Brain microvascular endothelial cell (primary cell): Measurements from ENCODE around the gene CKS2.

Experiments
- DNase-seq: peaks from one replicate; pipeline ENCODE4 v3.0.0-alpha.2; 2020
- H3K27ac ChIP-seq: fragments of 250-450 bp; sonication (Bioruptor Pico); 2 replicates; pipeline ENCODE4 v1.5.1; 2020; ENCODE audit warnings: mild to moderate bottlenecking, moderate library complexity
- H3K27me3 ChIP-seq: fragments of 250-450 bp; sonication (Bioruptor Pico); replicated peaks from 2 replicates; pipeline ENCODE4 v1.5.1; 2020; ENCODE audit warnings: mild to moderate bottlenecking
- H3K36me3 ChIP-seq: fragments of 250-450 bp; sonication (Bioruptor Pico); replicated peaks from 2 replicates; pipeline ENCODE4 v1.5.1; 2020; ENCODE audit warnings: mild to moderate bottlenecking
- H3K4me3 ChIP-seq: 2 replicates; pipeline ENCODE4 v1.5.1; 2011; ENCODE audit warnings: low read depth, mild to moderate bottlenecking, control low read depth, low read length, moderate library complexity
- CTCF ChIP-seq: IDR thresholded peaks from 2 replicates; pipeline ENCODE4 v1.5.1; 2011; ENCODE audit warnings: low read depth, mild to moderate bottlenecking, moderate library complexity, low read length, control low read depth, inconsistent platforms; ENCODE audit errors: missing control alignments
- in situ Hi-C: cut with HindIII; loops from 2 replicates; pipeline ENCODE4 v1.10.0; 2017; ENCODE audit warnings: low sequenced_read_pairs, low pct_ligation_motif_present

Gene CKS2

GRCh38 chr9:89358985-89359384 is 48.0 kb downstream of the CKS2 start:
- H3K36me3 ChIP-seq, result peaks cover 60% of the 10 kb centered on the region

GRCh38 chr9:89359751-89360261 is 48.8 kb downstream of the CKS2 start:
- Histone ChIP-seq H3K27me3 (no peaks in the 10 kb centered on the region), H3K27ac (no peak overlapping the region), H3K36me3 (peaks cover 55% of the 10 kb centered on the region), H3K4me3 (no peak overlapping the region)
- in situ Hi-C loops, result no loop called here
- no peak for DNase-seq
- no peak for TF ChIP-seq CTCF

More at GRCh38 chr9:89358985-89359384, 48.0 kb downstream of the CKS2 start:
- Histone ChIP-seq H3K4me3 (no peak overlapping the region), H3K27me3 (no peaks in the 10 kb centered on the region), H3K27ac (no peak overlapping the region)
- no peak for TF ChIP-seq CTCF
- no peak for DNase-seq
- in situ Hi-C loops, result no loop called here

- Histone ChIP-seq H3K36me3 (peaks cover 50% of the 10 kb centered on the region), H3K27ac (no peak overlapping the region), H3K4me3 (no peak overlapping the region), H3K27me3 (no peaks in the 10 kb centered on the region)
- TF ChIP-seq CTCF, result no peak
- in situ Hi-C loops, result no loop called here
- no peak for DNase-seq
Measured at GRCh38 chr9:89360465-89360864, 49.5 kb downstream of the CKS2 start.

- in situ Hi-C loops, result no loop called here
- no peak for TF ChIP-seq CTCF
- no peak overlapping the region for H3K4me3 ChIP-seq
- peaks cover 49% of the 10 kb centered on the region for H3K36me3 ChIP-seq
- H3K27me3 ChIP-seq, result no peaks in the 10 kb centered on the region
- no peak overlapping the region for H3K27ac ChIP-seq
- DNase-seq, result no peak
Measured at GRCh38 chr9:89361031-89361430, 50.0 kb downstream of the CKS2 start.

GRCh38 chr9:89361816-89362646 is 51.0 kb downstream of the CKS2 start:
- no peak overlapping the region for H3K4me3 ChIP-seq
- H3K36me3 ChIP-seq, result peaks cover 43% of the 10 kb centered on the region
- H3K27me3 ChIP-seq, result no peaks in the 10 kb centered on the region
- TF ChIP-seq CTCF, result no peak
- no peak overlapping the region for H3K27ac ChIP-seq
- DNase-seq, result no peak
- in situ Hi-C loops, result no loop called here
